Heart left ventricle (tissue), 13 donors: ENCODE results near the gene MIEN1.

Source experiments
- POLR2A ChIP-seq, 2 donors: fragments of 450-650 bp; IDR thresholded peaks; one replicate each; pipeline ENCODE4 v1.6.1; 2017; ENCODE audit warnings: antibody characterized with exemption in 2 of 2, mild to moderate bottlenecking in 2 of 2, moderate library complexity in 2 of 2
- TF ChIP-seq, protein P1 (sequence below), 12 donors: fragments of 200-600 bp; sonication (generic) in 4 of 12; IDR thresholded peaks; one replicate each; pipeline versions ENCODE4 v1.5.0 to v1.8.0; 2018 to 2022; ENCODE audit warnings: antibody characterized with exemption in 12 of 12, mild to moderate bottlenecking in 5 of 12
- donor health status: ischemic (EF 13 %, LVEDD 7.1; RV severe dilation, severe dysfunction).
- donor health status: DM: no; HTN: yes; CAD: no.
- donor health status: DM: no; HTN: no; CAD: no.
- donor health status: ischemic (EF 25% LVEDD 6.9; RV normal size, moderate dysfunction).
- donor health status: ischemic (EF 25% LVEDD 5.7; RV mildly dilated, moderate dysfunction).
- donor health status: ischemic (EF 35%, LVEDD 5.7; RV mildly dilated, moderate dysfunction).
- donor health status: nonischemic (EF 11% LVEDD 7.7; RV severe dilation, severe dysfunction).
- donor health status: DM: yes; HTN: yes; CAD: no.
- donor health status: PGD.
- donor health status: ischemic (EF 29% LVEDD 5.4; RV normal size, mild dysfunction).
- donor health status: nonischemic (EF 23%, LVEDD 6.1; RV moderate dilation, normal function).

DNA sequence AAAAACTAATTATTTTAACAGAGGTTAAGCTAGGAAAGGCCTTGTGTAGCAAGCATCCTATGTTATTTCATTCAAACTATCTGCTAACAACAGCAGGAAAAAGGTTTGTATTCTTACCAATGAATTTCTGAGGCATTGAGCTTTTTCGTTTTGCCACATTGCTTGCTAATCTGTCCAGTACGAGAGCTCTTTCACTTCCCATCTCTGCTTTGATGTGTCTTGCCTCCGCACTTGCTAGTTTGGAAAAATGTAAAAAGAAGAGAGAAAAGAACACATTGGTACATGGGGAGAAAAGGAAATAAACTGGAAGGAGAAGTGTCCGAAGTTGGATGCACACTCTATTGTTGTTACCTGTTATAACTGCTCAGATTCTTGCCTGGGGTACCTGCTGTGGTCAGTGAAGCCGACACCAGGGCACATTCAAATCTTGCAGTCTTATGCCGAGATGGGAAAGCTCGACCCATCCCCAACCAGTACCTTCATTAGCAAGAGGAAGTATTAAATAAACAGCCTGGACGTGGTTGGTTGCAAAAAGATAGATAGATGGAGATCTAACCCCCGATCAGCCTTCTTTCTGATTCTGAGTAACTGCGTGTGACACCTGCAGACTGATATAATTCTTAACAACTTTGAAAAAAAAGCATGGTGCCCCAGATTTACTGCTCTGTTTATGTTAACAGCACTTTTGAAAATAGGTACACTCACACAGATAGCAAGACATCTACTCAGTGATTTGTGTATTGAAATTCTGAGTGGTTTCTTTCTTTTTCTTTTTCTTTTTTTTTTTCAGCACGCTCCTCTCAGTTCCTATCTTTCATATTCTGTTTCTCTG is 47.4 kb upstream of the MIEN1 start:
- TF ChIP-seq, protein P1, sequence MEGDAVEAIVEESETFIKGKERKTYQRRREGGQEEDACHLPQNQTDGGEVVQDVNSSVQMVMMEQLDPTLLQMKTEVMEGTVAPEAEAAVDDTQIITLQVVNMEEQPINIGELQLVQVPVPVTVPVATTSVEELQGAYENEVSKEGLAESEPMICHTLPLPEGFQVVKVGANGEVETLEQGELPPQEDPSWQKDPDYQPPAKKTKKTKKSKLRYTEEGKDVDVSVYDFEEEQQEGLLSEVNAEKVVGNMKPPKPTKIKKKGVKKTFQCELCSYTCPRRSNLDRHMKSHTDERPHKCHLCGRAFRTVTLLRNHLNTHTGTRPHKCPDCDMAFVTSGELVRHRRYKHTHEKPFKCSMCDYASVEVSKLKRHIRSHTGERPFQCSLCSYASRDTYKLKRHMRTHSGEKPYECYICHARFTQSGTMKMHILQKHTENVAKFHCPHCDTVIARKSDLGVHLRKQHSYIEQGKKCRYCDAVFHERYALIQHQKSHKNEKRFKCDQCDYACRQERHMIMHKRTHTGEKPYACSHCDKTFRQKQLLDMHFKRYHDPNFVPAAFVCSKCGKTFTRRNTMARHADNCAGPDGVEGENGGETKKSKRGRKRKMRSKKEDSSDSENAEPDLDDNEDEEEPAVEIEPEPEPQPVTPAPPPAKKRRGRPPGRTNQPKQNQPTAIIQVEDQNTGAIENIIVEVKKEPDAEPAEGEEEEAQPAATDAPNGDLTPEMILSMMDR (IDR thresholded peaks at IDR 0.05): no peak
- no peak for TF ChIP-seq POLR2A (IDR thresholded peaks at IDR 0.05)
